Measurements from ENCODE around the gene CXCL13. TPM values are rescaled to one million over a fixed set of nuclear protein-coding genes. Genes with fewer than 3 reads are reported as not detected.
A peak's percentile ranks its signal among the peaks of the same experiment; 100 is the strongest.
"Not testable (repeated sequence)": the region's sequence is repeated elsewhere in the genome, so short reads cannot be mapped to it uniquely, and the experiment has no call there.

CXCL13 gene
- total RNA-seq (2021), result not detected in 2 replicates
- Bru-seq, nascent RNA, result percentile 12 among the genes with signal in this experiment
- BruChase-seq, experiment 1, labeled RNA remaining after a 2-hour chase, result percentile 16 among the genes with signal in this experiment
- percentile 11 among the genes with signal in this experiment for BruChase-seq, experiment 2, labeled RNA remaining after a 6-hour chase
- long read RNA-seq, result 0 reads

GRCh38 chr4:77605210-77605902 lies at the start of gene CXCL13:
Gene CXCL13, plus strand, starts transcription at chr4:77605820. Its CDS starts 46 bp downstream, at chr4:77605866.
- TF ChIP-seq CTCF (conservative IDR thresholded peaks at IDR 0.05), result no peak
- no peak for TF ChIP-seq EZH2 (IDR thresholded peaks at IDR 0.05; ENCODE audit: low read depth)
- Histone ChIP-seq H4K20me1 (ENCODE audit: insufficient read depth) (no peaks in the 10 kb centered on the region), H3K27ac (no peak within 1 kb of the TSS), H3K4me3 (no peak within 1 kb of the TSS), H3K4me2 (no peak within 1 kb of the TSS), H3K27me3 (ENCODE audit: insufficient read depth, low read depth) (peaks cover 3% of the 10 kb centered on the region; the same call in 1 of the 2 replicates), H3K9me2 (ENCODE audit: insufficient read depth) (no peaks in the 10 kb centered on the region), H3K9me3 (ENCODE audit: insufficient read depth, low read depth) (no peaks in the 10 kb centered on the region), H3F3A (ENCODE audit: insufficient read depth, low read depth) (no peaks in the 10 kb centered on the region), H3K36me3 (ENCODE audit: low read depth) (no peaks in the 10 kb centered on the region), H2AFZ (no peak within 1 kb of the TSS), H3K79me2 (ENCODE audit: low read depth) (no peaks in the 10 kb centered on the region), H3K4me1 (replicated peaks; ENCODE audit: insufficient read depth) (no peaks in the 10 kb centered on the region)
- DNase-seq, result no peak
- POLR2A ChIA-PET (ENCODE audit: unreplicated experiment), result no interaction called here
- CTCF ChIA-PET, result no interaction called here
- no TSS peak for BruUV-seq (replicated peaks)
- intact Hi-C loops (cut with micrococcal nuclease; ENCODE audit: unreplicated experiment), result loop anchor here (10.0 kb wide), 1 partner anchor 171 kb away; no protein-coding TSS in a partner anchor

GRCh38 chr4:77560170-77560569 lies 45.5 kb upstream of the CXCL13 start:
- Histone ChIP-seq H3K4me3 (no peak overlapping the region), H3K4me2 (no peak overlapping the region), H3K27ac (no peak overlapping the region), H2AFZ (no peak overlapping the region), H3F3A (ENCODE audit: insufficient read depth, low read depth) (no peaks in the 10 kb centered on the region), H3K79me2 (ENCODE audit: low read depth) (no peaks in the 10 kb centered on the region), H3K4me1 (replicated peaks; ENCODE audit: insufficient read depth) (no peaks in the 10 kb centered on the region), H4K20me1 (ENCODE audit: insufficient read depth) (no peaks in the 10 kb centered on the region), H3K9me3 (ENCODE audit: insufficient read depth, low read depth) (no peaks in the 10 kb centered on the region), H3K36me3 (ENCODE audit: low read depth) (no peaks in the 10 kb centered on the region), H3K9me2 (ENCODE audit: insufficient read depth) (no peaks in the 10 kb centered on the region), H3K27me3 (ENCODE audit: insufficient read depth, low read depth) (no peaks in the 10 kb centered on the region)
- ChIA-PET CTCF (no interaction called here), POLR2A (ENCODE audit: unreplicated experiment) (interaction anchor here (0.6 kb wide), 1 partner anchor 23 kb away, joined by 18 read pairs; no protein-coding TSS in a partner anchor)
- no TSS peak for BruUV-seq (replicated peaks)
- intact Hi-C loops (cut with micrococcal nuclease; ENCODE audit: unreplicated experiment), result no loop called here
- no peak for DNase-seq
- TF ChIP-seq EZH2 (IDR thresholded peaks at IDR 0.05; ENCODE audit: low read depth), result no peak
- no peak for TF ChIP-seq CTCF (conservative IDR thresholded peaks at IDR 0.05)

- H3K4me3 ChIP-seq; H2AFZ ChIP-seq; H3K27ac ChIP-seq; H3K4me1 ChIP-seq (replicated peaks; ENCODE audit: insufficient read depth); BruUV-seq (replicated peaks); DNase-seq; intact Hi-C loops (cut with micrococcal nuclease; ENCODE audit: unreplicated experiment); CTCF ChIA-PET; H3K4me2 ChIP-seq; H3K27me3 ChIP-seq (ENCODE audit: insufficient read depth, low read depth); H3K9me2 ChIP-seq (ENCODE audit: insufficient read depth); H3K79me2 ChIP-seq (ENCODE audit: low read depth); H3K36me3 ChIP-seq (ENCODE audit: low read depth); H3F3A ChIP-seq (ENCODE audit: insufficient read depth, low read depth); H4K20me1 ChIP-seq (ENCODE audit: insufficient read depth); H3K9me3 ChIP-seq (ENCODE audit: insufficient read depth, low read depth): not testable (repeated sequence)
- POLR2A ChIA-PET (ENCODE audit: unreplicated experiment), result interaction anchor here (0.7 kb wide), 1 partner anchor 752 kb away, joined by 7 read pairs; no protein-coding TSS in a partner anchor
These were observed 43.9 kb upstream of the CXCL13 start for GRCh38 chr4:77561720-77562119.

All from PC-9 (cell line).